Activated T-cell treated with anti-CD3 and anti-CD28 coated beads, Interleukin-2, amount 50 U/mL, for 24 hours (primary cell): ENCODE measurements around the gene C1orf21.

Experiments
- DNase-seq: peaks from one replicate; pipeline ENCODE4 v3.0.0-alpha.2; 2020
- H3K27ac Mint-ChIP-seq: 2 replicates; pipeline ENCODE4 v1.8.0; 2020; ENCODE audit warnings: mild to moderate bottlenecking, mixed read lengths
- H3K27me3 Mint-ChIP-seq: 2 replicates; pipeline ENCODE4 v1.8.0; 2020; ENCODE audit warnings: mixed read lengths
- H3K36me3 Mint-ChIP-seq: 2 replicates; pipeline ENCODE4 v1.8.0; 2020; ENCODE audit warnings: low read depth, mixed read lengths
- H3K4me1 Mint-ChIP-seq: 2 replicates; pipeline ENCODE4 v1.8.0; 2020; ENCODE audit warnings: low read depth, mixed read lengths
- H3K4me3 Mint-ChIP-seq: 2 replicates; pipeline ENCODE4 v1.8.0; 2020; ENCODE audit warnings: mild to moderate bottlenecking, moderate library complexity, mixed read lengths
- H3K9me3 Mint-ChIP-seq: 2 replicates; pipeline ENCODE4 v1.8.0; 2020; ENCODE audit warnings: mixed read lengths

C1orf21 gene

DNA sequence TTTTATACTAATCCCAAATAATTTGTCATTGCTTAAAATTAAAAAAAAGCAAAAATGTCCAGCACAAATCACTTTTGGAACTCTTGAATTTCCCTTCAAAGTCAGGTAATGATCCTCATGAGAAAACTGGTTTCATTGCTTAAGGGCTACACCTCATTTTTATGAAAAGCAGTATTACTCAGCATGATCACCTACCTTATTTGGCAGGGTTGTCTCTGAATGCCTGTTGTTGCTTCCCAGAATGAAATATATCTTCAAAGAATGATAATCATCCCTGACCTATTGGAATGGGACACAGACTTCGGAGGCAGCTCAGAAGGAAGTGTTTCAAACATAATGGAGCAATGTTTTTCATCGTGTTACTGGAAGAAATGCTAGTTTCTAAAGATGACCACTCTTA, 29.7 kb downstream of the C1orf21 start:
- peaks cover 20% of the 10 kb centered on the region for H3K27me3 Mint-ChIP-seq
- no peak overlapping the region for H3K4me3 Mint-ChIP-seq
- no peaks in the 10 kb centered on the region for H3K4me1 Mint-ChIP-seq
- DNase-seq, result no peak
- no peaks in the 10 kb centered on the region for H3K36me3 Mint-ChIP-seq
- H3K9me3 Mint-ChIP-seq, result no peaks in the 10 kb centered on the region
- no peak overlapping the region for H3K27ac Mint-ChIP-seq

DNA sequence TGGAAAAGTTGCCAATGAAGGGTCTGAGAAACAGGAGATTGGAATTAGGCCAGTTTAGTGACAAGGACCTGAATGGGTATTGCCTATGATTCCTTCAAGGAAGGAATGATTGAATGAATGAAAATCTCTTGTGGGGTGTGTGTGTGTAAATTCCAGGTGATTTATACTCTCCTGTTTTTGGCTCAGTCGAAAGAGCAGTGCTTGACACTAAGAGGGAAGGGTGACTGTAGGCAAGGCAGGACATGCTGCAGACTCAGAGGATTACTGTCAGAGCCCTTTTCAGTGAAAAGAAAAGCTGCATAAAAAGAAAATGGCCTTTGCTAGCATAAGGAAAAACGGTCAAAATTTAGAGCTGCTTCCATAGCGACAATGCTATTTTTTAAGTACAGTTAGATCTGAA, 30.1 kb downstream of the C1orf21 start:
- Mint-ChIP-seq H3K4me1 (no peaks in the 10 kb centered on the region), H3K27me3 (peaks cover 20% of the 10 kb centered on the region), H3K9me3 (no peaks in the 10 kb centered on the region), H3K27ac (no peak overlapping the region), H3K4me3 (no peak overlapping the region), H3K36me3 (no peaks in the 10 kb centered on the region)
- DNase-seq, result no peak

DNA sequence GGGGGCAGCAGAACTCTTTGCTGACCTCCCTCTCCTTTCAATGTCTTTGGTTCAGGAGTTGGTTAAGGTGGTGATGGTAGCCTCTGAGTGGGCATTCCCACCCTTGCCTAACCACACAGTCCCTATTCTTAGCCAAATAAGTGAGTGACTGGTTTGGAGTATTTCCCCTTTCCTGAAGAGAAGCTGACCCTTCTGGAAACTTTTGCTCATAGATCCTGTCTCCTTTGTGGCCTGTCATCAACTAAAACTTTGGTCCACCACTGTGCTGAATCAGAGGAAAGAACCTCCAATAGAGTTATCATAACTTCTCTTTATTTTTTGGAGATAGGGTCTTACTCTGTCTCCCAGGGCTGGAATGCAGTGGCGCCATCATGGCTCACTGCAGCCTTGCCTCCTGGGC, 31.1 kb downstream of the C1orf21 start:
- no peak for DNase-seq
- Mint-ChIP-seq H3K4me3 (no peak overlapping the region), H3K9me3 (no peaks in the 10 kb centered on the region), H3K27me3 (peaks cover 20% of the 10 kb centered on the region), H3K4me1 (no peaks in the 10 kb centered on the region), H3K27ac (no peak overlapping the region), H3K36me3 (no peaks in the 10 kb centered on the region)

DNA sequence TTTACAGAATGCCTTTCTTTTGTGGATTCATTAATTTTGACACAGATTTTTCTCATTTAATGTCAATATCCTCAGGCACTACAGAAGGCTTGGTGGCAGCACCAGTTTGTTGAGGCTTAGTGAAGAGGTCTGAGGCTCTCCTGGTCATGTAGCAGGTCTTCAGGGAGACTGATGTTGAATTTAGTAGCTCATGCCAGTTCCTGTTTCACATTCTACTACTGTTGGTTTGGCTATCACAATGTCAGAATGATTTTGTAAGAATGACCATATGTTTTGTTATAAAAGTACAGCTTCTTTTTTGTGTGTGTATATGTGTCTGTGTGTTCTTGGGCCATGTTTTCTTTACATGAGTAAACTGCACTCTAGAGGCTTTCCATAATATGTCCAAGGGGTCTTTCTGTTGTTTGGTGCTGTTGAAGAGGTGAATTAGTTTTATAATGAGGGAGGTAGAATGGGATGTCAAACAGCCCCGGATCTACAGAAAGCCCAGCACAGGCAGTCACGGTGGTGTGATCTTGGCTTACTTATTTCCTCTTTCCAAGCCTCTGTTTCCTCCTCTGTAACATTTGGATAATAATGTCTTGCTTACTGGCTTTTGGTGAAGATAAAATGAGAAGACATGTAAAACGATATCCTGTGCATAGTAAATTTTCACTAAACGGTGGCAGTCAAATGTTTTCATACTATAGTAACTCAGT, 32.0 kb downstream of the C1orf21 start:
- H3K27ac Mint-ChIP-seq, result no peak overlapping the region
- peaks cover 19% of the 10 kb centered on the region for H3K27me3 Mint-ChIP-seq
- H3K4me1 Mint-ChIP-seq, result no peaks in the 10 kb centered on the region
- H3K4me3 Mint-ChIP-seq, result no peak overlapping the region
- DNase-seq, result no peak
- no peaks in the 10 kb centered on the region for H3K36me3 Mint-ChIP-seq
- no peaks in the 10 kb centered on the region for H3K9me3 Mint-ChIP-seq

DNA sequence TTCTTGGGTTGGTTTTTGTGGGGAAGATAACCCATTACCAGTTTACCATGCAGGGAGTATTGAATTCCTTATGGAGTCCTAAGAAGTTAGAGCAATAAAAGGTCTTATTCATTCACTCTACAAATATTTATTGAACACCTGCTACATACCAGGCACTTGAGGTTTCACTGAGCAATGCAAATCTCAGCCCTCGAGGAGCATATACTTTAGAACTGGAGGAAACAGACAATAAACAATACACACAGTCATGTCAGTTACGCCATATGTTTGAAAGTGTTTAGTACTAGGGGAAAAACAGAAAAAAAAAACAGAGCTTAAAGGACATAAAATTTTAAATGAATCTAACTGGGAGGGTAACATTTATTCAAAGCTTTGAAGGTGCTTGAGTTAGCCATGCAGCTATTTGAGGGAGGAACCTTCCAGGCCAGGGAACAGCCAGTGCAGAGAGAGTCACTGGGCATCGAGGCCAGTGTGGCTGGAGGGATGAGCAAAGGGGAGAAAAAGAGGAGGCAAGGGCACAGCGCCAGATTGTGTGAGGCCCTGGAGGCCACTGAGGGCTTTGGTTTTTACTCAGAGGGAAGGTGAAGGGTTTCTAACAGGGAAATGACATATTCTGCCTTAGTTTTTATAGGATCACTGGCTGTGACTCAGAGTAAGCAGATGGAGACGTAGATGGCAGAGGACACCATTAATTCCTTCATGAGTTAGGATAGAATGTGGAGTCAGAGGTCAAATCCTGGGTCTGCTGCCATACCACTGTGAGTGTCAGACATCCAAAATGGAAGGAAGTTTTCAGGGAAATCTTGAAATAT, 32.7 kb downstream of the C1orf21 start:
- no peaks in the 10 kb centered on the region for H3K4me1 Mint-ChIP-seq
- no peak overlapping the region for H3K4me3 Mint-ChIP-seq

DNA sequence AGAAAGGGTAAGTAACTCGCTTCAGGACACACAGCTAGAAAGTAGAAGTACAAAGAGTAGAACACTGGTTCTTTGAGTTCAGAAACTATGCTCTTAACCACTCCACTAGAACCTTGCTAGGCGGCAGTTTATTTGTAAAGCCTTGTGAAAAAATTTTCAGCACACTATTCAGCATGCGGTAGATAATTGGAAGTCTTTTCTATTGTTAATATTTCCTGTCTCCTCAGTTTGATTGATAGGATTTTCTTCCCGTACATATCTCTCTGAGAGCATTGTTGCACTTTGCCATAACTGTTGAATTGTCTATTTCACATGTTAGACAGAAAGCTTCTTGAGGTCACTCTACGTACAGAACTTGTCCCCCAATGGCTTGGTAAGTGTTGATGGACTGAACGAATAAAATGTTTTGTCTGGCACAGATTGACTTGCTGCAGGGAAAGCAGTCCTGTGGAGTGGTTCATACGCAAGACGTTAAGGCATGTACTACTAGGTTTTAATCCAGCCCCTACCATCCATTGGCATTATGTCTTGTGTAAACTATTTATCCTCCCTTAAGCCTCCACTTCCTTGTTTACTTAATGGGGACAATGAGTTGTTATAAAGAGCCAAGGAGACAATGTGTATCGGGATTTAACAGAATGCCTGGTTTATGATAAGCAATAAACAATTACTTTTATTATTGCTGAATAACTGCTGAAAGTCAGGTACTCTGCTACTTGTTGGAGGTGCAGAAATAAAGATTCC, 35.8 kb downstream of the C1orf21 start:
- no peak for DNase-seq
- no peak overlapping the region for H3K4me3 Mint-ChIP-seq
- no peaks in the 10 kb centered on the region for H3K4me1 Mint-ChIP-seq
- peaks cover 18% of the 10 kb centered on the region for H3K27me3 Mint-ChIP-seq
- no peaks in the 10 kb centered on the region for H3K36me3 Mint-ChIP-seq
- H3K27ac Mint-ChIP-seq, result no peak overlapping the region
- H3K9me3 Mint-ChIP-seq, result no peaks in the 10 kb centered on the region

More for the DNA sequence above, 32.7 kb downstream of the C1orf21 start:
- Mint-ChIP-seq H3K36me3 (no peaks in the 10 kb centered on the region), H3K27me3 (peaks cover 14% of the 10 kb centered on the region), H3K9me3 (no peaks in the 10 kb centered on the region), H3K27ac (no peak overlapping the region)
- DNase-seq, result no peak

DNA sequence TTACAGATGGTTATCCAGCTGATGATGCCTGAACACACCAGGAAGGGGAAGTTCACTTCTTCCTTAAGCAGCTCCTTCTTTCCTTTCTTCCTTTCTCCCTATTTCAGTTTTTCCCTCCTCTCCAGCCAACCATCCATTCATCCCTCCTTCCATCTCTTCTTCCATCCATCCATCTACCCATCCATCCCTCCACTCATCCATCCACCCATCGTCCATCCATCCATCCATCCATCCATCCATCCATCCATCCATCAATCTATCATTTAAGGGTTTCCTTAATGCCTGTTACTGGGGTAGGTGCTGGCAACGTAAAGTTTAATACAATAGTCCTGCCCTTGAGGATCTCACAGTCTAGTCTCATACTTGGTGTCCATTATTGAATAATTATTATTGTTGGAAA, 36.8 kb downstream of the C1orf21 start:
- Mint-ChIP-seq H3K27me3 (peaks cover 21% of the 10 kb centered on the region), H3K9me3 (no peaks in the 10 kb centered on the region), H3K4me3 (no peak overlapping the region), H3K36me3 (no peaks in the 10 kb centered on the region), H3K4me1 (no peaks in the 10 kb centered on the region), H3K27ac (no peak overlapping the region)
- no peak for DNase-seq

DNA sequence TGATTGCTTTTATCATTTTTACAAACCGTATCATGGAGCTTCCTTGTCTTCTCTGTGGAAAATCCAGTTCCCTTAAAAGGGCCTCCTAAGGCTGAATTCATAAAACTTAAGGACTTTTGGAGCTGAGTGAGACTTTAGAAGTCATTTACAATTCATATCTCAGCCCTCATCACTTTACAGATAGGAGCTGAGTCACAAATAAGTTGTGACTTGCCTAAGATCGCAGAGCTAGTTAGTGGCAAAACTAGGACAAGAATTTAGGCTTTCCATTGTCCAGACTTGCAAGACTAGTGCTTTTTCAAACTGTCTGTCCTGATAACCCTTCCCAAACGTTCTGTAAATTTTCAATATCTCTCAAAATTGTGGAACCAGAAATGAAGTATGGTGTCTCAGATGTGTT, 37.3 kb downstream of the C1orf21 start:
- no peaks in the 10 kb centered on the region for H3K4me1 Mint-ChIP-seq
- DNase-seq, result no peak
- H3K27me3 Mint-ChIP-seq, result peaks cover 21% of the 10 kb centered on the region
- H3K4me3 Mint-ChIP-seq, result no peak overlapping the region
- H3K36me3 Mint-ChIP-seq, result no peaks in the 10 kb centered on the region
- H3K27ac Mint-ChIP-seq, result no peak overlapping the region
- no peaks in the 10 kb centered on the region for H3K9me3 Mint-ChIP-seq

DNA sequence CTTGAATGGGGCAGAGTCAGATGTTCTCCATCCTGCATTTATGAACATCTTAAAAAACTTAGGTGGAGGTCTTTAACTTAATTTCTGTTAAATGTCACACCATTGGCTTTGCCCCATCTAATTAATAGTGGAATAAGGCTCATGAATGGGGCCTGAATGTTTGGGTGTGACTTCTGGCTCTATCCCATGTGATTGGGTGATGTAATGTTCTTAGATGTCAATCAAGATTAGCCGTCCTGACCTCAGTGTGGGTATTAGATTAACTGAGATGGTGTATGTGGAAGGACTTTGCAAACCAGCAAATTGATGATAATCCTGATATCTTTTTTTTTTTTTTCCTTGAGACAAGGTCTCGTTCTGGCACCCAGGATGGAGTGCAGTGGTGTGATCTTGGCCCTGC, 38.1 kb downstream of the C1orf21 start:
- no peaks in the 10 kb centered on the region for H3K36me3 Mint-ChIP-seq
- no peaks in the 10 kb centered on the region for H3K9me3 Mint-ChIP-seq
- no peak for DNase-seq
- no peaks in the 10 kb centered on the region for H3K4me1 Mint-ChIP-seq
- no peak overlapping the region for H3K4me3 Mint-ChIP-seq
- no peak overlapping the region for H3K27ac Mint-ChIP-seq
- H3K27me3 Mint-ChIP-seq, result peaks cover 19% of the 10 kb centered on the region

DNA sequence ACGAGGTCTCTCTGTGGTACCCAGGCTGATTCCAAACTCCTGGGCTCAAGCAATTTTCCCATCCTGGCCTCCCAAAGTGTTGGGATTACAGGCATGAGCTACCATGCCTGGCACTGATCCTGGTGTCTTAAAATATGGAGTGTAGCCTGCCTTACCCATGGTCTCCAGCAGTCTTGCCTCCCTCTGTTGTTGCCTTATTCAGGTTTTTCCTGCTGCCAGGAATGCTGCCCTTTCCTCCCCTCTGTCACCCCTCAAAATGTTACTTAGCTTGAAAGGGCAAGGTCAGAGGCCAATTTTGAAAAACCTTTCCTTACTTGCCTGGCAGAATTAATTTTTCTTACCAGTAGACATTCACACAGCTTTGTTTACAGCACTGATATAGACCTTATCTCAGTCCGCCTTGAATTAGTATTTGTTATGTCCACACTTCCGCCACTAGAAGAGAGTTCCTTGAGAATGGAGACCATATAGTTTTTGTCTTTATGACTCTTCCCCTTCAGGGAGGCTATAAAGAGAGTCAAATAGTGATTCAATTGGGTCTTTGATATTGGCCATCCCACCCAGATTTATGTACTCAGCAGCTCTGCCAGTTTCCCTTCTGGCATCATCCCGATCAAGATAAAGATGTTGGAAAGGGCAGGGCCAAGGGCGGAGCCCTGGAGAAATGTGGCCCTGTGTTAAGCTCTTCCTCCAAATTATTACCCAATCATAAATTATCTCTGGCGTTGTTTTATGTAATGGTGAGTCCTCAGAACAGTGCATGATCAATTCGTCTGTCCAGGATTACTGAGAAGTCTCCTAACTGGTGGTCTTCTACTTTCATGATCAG, 38.8 kb downstream of the C1orf21 start:
- no peak for DNase-seq

DNA sequence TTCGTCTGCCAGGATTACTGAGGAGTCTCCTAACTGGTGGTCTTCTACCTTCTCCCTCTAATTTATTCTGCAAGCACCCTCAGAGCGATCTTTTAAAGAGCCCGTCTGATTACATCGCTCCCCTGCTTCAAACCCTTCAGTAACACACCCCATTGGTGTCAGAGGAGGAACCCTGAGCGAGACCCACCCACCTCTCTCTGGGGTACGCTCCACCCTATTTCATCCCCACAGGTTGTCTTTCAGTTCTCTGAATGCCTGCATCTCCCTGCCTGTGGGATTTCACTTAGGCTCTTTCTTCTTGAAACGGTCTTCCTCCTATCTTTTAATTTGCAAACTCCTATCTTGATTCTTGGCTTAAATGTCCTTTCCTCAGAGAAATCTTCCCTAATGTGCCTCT, 39.4 kb downstream of the C1orf21 start:
- H3K4me3 Mint-ChIP-seq, result no peak overlapping the region
- DNase-seq, result no peak
- peaks cover 22% of the 10 kb centered on the region for H3K27me3 Mint-ChIP-seq
- no peaks in the 10 kb centered on the region for H3K9me3 Mint-ChIP-seq
- H3K27ac Mint-ChIP-seq, result no peak overlapping the region
- no peaks in the 10 kb centered on the region for H3K4me1 Mint-ChIP-seq
- no peaks in the 10 kb centered on the region for H3K36me3 Mint-ChIP-seq

More for the DNA sequence above, 38.8 kb downstream of the C1orf21 start:
- H3K27me3 Mint-ChIP-seq, result peaks cover 18% of the 10 kb centered on the region
- H3K27ac Mint-ChIP-seq, result no peak overlapping the region
- H3K9me3 Mint-ChIP-seq, result no peaks in the 10 kb centered on the region
- no peak overlapping the region for H3K4me3 Mint-ChIP-seq
- H3K36me3 Mint-ChIP-seq, result no peaks in the 10 kb centered on the region
- H3K4me1 Mint-ChIP-seq, result no peaks in the 10 kb centered on the region

DNA sequence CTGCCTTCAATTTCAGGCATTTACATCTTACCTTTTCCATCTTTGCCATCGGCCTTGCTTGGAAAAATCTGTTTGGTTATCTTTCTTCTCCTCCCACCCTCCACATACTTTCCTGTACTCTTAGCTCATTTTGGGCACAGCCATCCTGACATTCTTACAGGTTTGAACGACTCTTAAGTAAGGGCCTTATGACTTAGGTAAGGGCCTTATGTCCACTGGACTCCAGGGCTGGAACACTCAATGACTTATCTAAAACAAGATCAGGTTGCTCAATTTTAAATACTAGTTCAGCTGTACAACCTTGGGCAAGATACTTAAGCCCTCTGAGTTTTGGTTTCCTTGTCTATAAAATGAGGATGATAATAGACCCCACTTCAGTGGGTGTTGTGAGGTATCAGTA, 40.9 kb downstream of the C1orf21 start:
- Mint-ChIP-seq H3K4me1 (no peaks in the 10 kb centered on the region), H3K36me3 (no peaks in the 10 kb centered on the region), H3K4me3 (no peak overlapping the region), H3K9me3 (no peaks in the 10 kb centered on the region), H3K27ac (no peak overlapping the region), H3K27me3 (peaks cover 28% of the 10 kb centered on the region)
- no peak for DNase-seq

DNA sequence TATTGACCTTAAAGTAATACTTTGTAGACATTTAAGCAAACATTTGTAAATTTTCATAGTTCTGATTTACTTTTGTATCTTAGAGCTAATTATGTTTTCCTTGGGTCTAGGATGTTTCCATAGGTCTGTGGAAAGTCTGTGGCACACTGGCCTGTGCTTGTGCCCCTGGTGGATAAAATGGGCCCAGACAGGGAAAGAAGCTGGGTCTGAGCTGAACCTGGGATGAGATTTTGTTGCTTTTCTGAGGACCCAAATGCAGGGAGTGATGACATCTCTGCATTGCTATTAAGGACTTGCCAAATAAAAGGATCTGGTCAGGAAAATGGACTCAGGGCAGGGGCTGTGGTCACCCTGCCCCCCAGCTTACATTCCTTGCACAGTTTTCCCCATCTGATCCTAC, 41.8 kb downstream of the C1orf21 start:
- H3K4me3 Mint-ChIP-seq, result no peak overlapping the region
- H3K9me3 Mint-ChIP-seq, result no peaks in the 10 kb centered on the region
- no peak overlapping the region for H3K27ac Mint-ChIP-seq
- no peak for DNase-seq
- H3K27me3 Mint-ChIP-seq, result peaks cover 28% of the 10 kb centered on the region
- H3K4me1 Mint-ChIP-seq, result no peaks in the 10 kb centered on the region
- no peaks in the 10 kb centered on the region for H3K36me3 Mint-ChIP-seq

DNA sequence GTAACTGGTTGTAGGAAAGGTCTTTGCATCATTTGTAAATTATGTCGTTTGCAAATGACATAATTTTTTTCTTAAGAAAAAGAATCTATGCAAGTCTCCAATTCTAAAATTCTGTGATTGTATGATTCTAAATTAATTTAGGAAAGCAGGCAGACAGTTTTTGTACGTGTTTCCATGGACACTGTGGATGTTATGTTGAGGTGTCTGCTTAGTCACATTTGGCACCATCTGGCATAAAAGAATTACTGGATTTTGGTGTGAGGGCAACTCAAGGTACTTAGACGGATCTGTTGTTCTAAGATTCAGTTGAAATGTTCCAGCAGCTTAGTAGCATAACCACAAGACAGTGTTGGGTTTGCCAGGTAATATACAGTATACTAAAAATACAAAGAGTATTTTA, 42.5 kb downstream of the C1orf21 start:
- DNase-seq, result no peak
- Mint-ChIP-seq H3K27me3 (peaks cover 28% of the 10 kb centered on the region), H3K36me3 (no peaks in the 10 kb centered on the region), H3K27ac (no peak overlapping the region), H3K4me3 (no peak overlapping the region), H3K4me1 (no peaks in the 10 kb centered on the region), H3K9me3 (no peaks in the 10 kb centered on the region)
